ENCODE data around the gene MAP3K9. TPM values are rescaled to one million over a fixed set of nuclear protein-coding genes. Genes with fewer than 3 reads are reported as not detected.

The MAP3K9 gene
- total and polyA plus RNA-seq, 2 donors (not counting 3 experiments of a cell fraction or from before 2014, with no cell fraction given) = 0.06 to 0.11 TPM

DNA sequence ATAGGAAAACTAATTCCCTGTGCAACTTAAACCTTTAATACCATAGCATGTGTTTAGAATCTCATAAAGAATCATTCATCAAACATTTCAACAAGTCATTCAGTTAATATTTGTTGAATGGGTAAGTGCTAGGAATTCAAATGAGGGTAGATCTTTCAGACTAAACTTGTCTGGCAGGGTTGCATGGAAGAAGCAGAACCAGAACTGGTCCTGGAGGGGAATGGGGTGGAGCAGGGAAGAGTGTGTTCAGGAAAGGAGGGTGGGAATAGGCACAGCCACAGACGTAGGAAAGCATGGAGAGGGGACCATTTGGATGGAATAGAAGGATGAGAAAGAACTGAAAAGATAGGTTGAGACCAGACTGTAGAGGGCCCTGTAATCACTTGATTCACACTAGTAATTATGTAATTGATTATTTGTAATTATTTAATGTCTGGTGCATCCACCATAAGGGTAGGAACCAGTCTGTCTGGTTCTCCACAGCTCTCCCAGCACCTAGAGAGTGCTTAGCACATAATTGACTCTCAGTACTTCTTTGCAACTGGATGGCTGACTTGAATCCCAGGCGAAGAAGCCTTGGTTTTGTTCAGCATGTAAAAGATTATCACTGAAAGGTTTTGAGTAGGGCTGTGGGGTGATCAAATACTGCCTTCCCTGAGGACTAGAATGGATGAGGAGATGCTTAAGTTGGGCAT is 3.0 kb upstream of the MAP3K9 start:
- Histone ChIP-seq H3K79me2 (ENCODE audit: control insufficient read depth, insufficient read depth, low read length) (no peaks in the 10 kb centered on the region), H3K9ac (replicated peaks; ENCODE audit: extremely low read depth, insufficient read depth, low read length) (no peak overlapping the region), H4K20me1 (replicated peaks; ENCODE audit: control insufficient read depth, extremely low read depth, insufficient read depth, low read length) (no peaks in the 10 kb centered on the region), H3K4me1 (ENCODE audit: control insufficient read depth, extremely low read depth, insufficient read depth, low read length) (peaks cover 3% of the 10 kb centered on the region), H3K4me3 (replicated peaks in 1 of 3; ENCODE audit: insufficient read depth in 1 of 3, low read depth in 1 of 3, low read length in 3 of 3) (no peak overlapping the region), H2AFZ (ENCODE audit: low read depth, low read length) (no peak overlapping the region), H3K36me3 (ENCODE audit: control insufficient read depth in 2 of 2, extremely low read depth in 1 of 2, insufficient read depth in 2 of 2, low read length in 2 of 2) (no peaks in the 10 kb centered on the region), H3K4me2 (ENCODE audit: insufficient read depth, low read length) (no peak overlapping the region), H3K27me3 (ENCODE audit: control insufficient read depth in 2 of 2, insufficient read depth in 2 of 2, low read length in 2 of 2) (peaks cover 33 to 41% of the 10 kb centered on the region in 2 experiments), H3K9me1 (replicated peaks; ENCODE audit: control insufficient read depth, extremely low read depth, insufficient read depth, low read length) (no peaks in the 10 kb centered on the region), H3K27ac (ENCODE audit: insufficient read depth, low read depth, low read length) (no peak overlapping the region), H3K9me3 (replicated peaks; ENCODE audit: control insufficient read depth, insufficient read depth, low read length) (no peaks in the 10 kb centered on the region)
- DNase-seq (ENCODE audit: low read depth, low spot score) (no peak), FAIRE-seq (no peak)
- POLR2A ChIA-PET = no interaction called here
- TF ChIP-seq JUN (IDR thresholded peaks at IDR 0.05; ENCODE audit: borderline replicate concordance, insufficient read depth, insufficient read length, low read depth) = no peak
- TF ChIP-seq, protein P1, sequence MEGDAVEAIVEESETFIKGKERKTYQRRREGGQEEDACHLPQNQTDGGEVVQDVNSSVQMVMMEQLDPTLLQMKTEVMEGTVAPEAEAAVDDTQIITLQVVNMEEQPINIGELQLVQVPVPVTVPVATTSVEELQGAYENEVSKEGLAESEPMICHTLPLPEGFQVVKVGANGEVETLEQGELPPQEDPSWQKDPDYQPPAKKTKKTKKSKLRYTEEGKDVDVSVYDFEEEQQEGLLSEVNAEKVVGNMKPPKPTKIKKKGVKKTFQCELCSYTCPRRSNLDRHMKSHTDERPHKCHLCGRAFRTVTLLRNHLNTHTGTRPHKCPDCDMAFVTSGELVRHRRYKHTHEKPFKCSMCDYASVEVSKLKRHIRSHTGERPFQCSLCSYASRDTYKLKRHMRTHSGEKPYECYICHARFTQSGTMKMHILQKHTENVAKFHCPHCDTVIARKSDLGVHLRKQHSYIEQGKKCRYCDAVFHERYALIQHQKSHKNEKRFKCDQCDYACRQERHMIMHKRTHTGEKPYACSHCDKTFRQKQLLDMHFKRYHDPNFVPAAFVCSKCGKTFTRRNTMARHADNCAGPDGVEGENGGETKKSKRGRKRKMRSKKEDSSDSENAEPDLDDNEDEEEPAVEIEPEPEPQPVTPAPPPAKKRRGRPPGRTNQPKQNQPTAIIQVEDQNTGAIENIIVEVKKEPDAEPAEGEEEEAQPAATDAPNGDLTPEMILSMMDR (IDR thresholded peaks at IDR 0.05; ENCODE audit: extremely low read depth in 1 of 2, insufficient read depth in 1 of 2, low read depth in 1 of 2, low read length in 2 of 2) = no peak
- TF ChIP-seq EZH2 (IDR thresholded peaks at IDR 0.05; ENCODE audit: borderline replicate concordance, low read depth, low read length, severe bottlenecking) = no peak
- TF ChIP-seq FOS (IDR thresholded peaks at IDR 0.05; ENCODE audit: borderline replicate concordance, insufficient read depth, low read length) = no peak
- TF ChIP-seq, protein P2, sequence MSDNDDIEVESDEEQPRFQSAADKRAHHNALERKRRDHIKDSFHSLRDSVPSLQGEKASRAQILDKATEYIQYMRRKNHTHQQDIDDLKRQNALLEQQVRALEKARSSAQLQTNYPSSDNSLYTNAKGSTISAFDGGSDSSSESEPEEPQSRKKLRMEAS (IDR thresholded peaks at IDR 0.05; ENCODE audit: insufficient read depth, insufficient read length) = no peak
- TF ChIP-seq GATA2 (IDR thresholded peaks at IDR 0.05; ENCODE audit: insufficient read depth, insufficient read length, low read depth, low read length) = no peak
- TF ChIP-seq POLR2A (IDR thresholded peaks at IDR 0.05; ENCODE audit: low read depth, low read length) = no peak
- no peak for TF ChIP-seq MYC (IDR thresholded peaks at IDR 0.05; ENCODE audit: low read depth, low read length)
- no peak for TF ChIP-seq POLR2AphosphoS5 (IDR thresholded peaks at IDR 0.05; ENCODE audit: insufficient read depth, low read depth, low read length)
- dilution Hi-C loops (cut with MboI; ENCODE audit: extremely low pct_ligation_motif_present, low sequenced_read_pairs) (no loop called here), intact Hi-C loops (cut with micrococcal nuclease) (no loop called here)
- no TSS peak for BruUV-seq (replicated peaks)
- CTCF ChIA-PET = no interaction called here
